BJ (cell line): ENCODE measurements around the gene HS2ST1. TPM values are rescaled to one million over a fixed set of nuclear protein-coding genes. Genes with fewer than 3 reads are reported as not detected.

Experiments
- CTCF ChIA-PET: fragments of 350-600 bp; formaldehyde crosslinking; extraction: SDS; loops from one replicate; lab custom pipeline; 2021; ENCODE audit warnings: antibody characterized with exemption, inconsistent platforms; lab: Yijun Ruan, JAX
- POLR2A ChIA-PET: fragments of 300-600 bp; sonication (Branson Sonifier 250); formaldehyde crosslinking; extraction: SDS; loops from one replicate; lab custom pipeline; 2021; ENCODE audit warnings: antibody characterized with exemption; lab: Charles Lee
- DNase-seq: peaks from one replicate; pipeline ENCODE4 v3.0.0-alpha.2; 2011; ENCODE audit warnings: low read depth
- H3K27me3 ChIP-seq: 2 replicates; pipeline ENCODE4 v1.6.0; 2011; ENCODE audit warnings: low read length; ENCODE audit not compliant: control insufficient read depth, insufficient read depth
- H3K36me3 ChIP-seq: 2 replicates; pipeline ENCODE4 v1.5.1; 2011; ENCODE audit warnings: low read length; ENCODE audit not compliant: control insufficient read depth, insufficient read depth
- H3K4me3 ChIP-seq: 2 replicates; pipeline ENCODE4 v1.5.1; 2011; ENCODE audit warnings: low read depth, mild to moderate bottlenecking, control low read depth, low read length
- CTCF ChIP-seq: IDR thresholded peaks from 2 replicates; pipeline ENCODE4 v1.5.1; 2011; ENCODE audit warnings: low read depth, mild to moderate bottlenecking, control low read depth, inconsistent platforms, low read length, moderate library complexity; ENCODE audit not compliant: insufficient read depth
- polyA plus RNA-seq: library from polyadenylated mRNA; depleted of rRNA; stranded (reverse); fragments of >200 nt; gene quantifications from 2 replicates; pipeline ENCODE4 v1.2.3, GENCODE V29; 2011

HS2ST1 gene
- polyA plus RNA-seq, 1 experiment: 5.3 TPM

DNA sequence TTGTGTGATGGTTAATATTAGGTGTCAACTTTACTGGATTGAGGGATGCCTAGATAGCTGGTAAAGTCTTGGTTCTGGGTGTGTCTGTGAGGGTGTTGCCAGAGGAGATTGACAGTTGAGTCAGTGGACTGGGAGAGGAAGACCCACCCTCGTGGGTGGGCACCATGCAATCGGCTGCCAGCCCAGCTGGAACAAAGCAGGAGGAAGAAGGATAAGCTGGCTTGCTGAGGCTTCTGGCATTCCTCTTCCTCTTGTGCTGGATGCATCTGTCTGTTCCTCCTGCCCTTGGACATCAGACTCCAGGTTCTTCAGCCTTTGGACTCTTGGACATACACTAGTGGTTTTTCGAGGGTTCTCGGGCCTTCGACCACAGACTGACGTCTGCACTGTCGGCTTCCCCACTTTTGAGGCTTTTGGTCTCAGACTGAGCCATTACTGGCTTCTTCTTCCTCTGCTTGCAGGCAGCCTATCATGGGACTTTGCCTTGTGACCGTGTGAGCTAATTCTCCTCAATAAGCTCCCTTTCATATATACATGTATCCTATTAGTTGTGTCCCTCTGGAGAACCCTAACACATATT is 230.0 kb downstream of the HS2ST1 start:
- Histone ChIP-seq H3K27me3 (no peaks in the 10 kb centered on the region), H3K36me3 (no peaks in the 10 kb centered on the region), H3K4me3 (no peak overlapping the region)
- no peak for DNase-seq
- ChIA-PET POLR2A (no interaction called here), CTCF (interaction anchor here (0.7 to 1.1 kb wide), 3 partner anchors 11 to 182 kb away, joined by 3 read pairs; no protein-coding TSS in a partner anchor)
- no peak for TF ChIP-seq CTCF

- DNase-seq: no peak
- TF ChIP-seq CTCF: no peak
- ChIA-PET CTCF (interaction anchor here (1.1 kb wide), 1 partner anchor 181 kb away, joined by 3 read pairs; no protein-coding TSS in a partner anchor), POLR2A (no interaction called here)
- H3K4me3 ChIP-seq: no peak overlapping the region
- no peaks in the 10 kb centered on the region for H3K36me3 ChIP-seq
- H3K27me3 ChIP-seq: no peaks in the 10 kb centered on the region
These were observed 230.5 kb downstream of the HS2ST1 start for GRCh38 chr1:87144981-87145380.

DNA sequence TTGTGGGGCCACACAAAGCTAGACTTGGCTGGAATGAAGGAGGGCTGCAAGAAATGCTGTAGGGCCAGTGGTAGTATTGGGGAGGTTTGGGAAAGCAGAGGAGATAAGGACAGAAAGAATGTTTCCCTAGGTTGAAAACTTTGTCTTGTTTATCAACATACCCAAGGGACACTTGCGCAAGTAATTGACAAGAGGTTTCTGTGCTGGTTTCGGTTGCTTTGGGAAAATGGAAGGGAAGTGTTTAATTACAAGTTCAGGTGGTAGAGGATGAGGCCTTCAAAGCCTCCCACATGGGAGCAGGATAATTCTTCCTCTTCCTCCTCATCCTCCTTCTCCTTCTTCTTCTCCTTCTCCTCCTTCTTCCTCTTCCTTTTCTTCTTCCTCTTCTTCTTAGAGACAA is 232.1 kb downstream of the HS2ST1 start:
- Histone ChIP-seq H3K36me3 (no peaks in the 10 kb centered on the region), H3K27me3 (no peaks in the 10 kb centered on the region), H3K4me3 (no peak overlapping the region)
- no peak for DNase-seq
- no peak for TF ChIP-seq CTCF
- CTCF ChIA-PET: interaction anchor here (1.8 kb wide), 1 partner anchor 15 kb away, joined by 5 read pairs; no protein-coding TSS in a partner anchor
- POLR2A ChIA-PET: no interaction called here

- Histone ChIP-seq H3K36me3 (no peaks in the 10 kb centered on the region), H3K27me3 (no peaks in the 10 kb centered on the region), H3K4me3 (no peak overlapping the region)
- POLR2A ChIA-PET: no interaction called here
- CTCF ChIA-PET: interaction anchor here (1.8 kb wide), 1 partner anchor 16 kb away, joined by 5 read pairs; no protein-coding TSS in a partner anchor
- TF ChIP-seq CTCF: no peak
- no peak for DNase-seq
These were observed 232.6 kb downstream of the HS2ST1 start for GRCh38 chr1:87146986-87147385.

- POLR2A ChIA-PET: no interaction called here
- DNase-seq: no peak
- H3K27me3 ChIP-seq: no peaks in the 10 kb centered on the region
- no peaks in the 10 kb centered on the region for H3K36me3 ChIP-seq
- CTCF ChIA-PET: interaction anchor here (0.9 kb wide), 1 partner anchor 143 kb away, joined by 4 read pairs; no protein-coding TSS in a partner anchor
- TF ChIP-seq CTCF: no peak
- H3K4me3 ChIP-seq: no peak overlapping the region
These were observed 233.4 kb downstream of the HS2ST1 start for GRCh38 chr1:87147851-87148250.
